Measurements from ENCODE around the gene UGT2B17. TPM values are rescaled to one million over a fixed set of nuclear protein-coding genes. Genes with fewer than 3 reads are reported as not detected.

Gene UGT2B17
- total and polyA plus RNA-seq, 8 donors = 0.11 to 1.1 (median 0.42) TPM

DNA sequence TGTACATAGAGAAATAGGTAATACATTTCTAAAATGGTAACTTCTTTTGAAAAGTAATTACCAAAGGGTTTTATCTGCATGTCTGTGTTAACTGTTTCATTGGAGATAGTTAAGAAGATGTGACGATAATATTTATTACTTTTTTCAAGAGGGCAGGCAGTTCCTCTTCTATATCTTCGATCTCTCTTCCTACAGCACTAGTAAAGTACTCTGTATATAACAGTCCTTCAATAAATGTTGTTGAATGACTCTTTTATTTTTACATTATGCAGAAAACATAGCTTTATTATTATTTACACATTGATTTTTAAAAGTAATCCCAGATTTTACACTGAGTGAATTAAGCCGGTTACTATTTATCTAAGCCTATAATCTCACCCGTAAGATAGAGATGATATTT, 77.1 kb downstream of the UGT2B17 start:
- H3K27ac ChIP-seq = no peak overlapping the region
- peak in 3 of 4 donors; percentile 43 to 56 (median 52) for ATAC-seq
- peak overlapping the region in 1 of 4 donors; percentile 4 for H3K4me3 ChIP-seq
- peaks cover 0 to 11% (median 3%) of the 10 kb centered on the region in 3 donors for H3K4me1 ChIP-seq
- H3K36me3 ChIP-seq = no peaks in the 10 kb centered on the region
- H3K9me3 ChIP-seq = no peaks in the 10 kb centered on the region
- DNase-seq = no peak
- TF ChIP-seq, protein P1, sequence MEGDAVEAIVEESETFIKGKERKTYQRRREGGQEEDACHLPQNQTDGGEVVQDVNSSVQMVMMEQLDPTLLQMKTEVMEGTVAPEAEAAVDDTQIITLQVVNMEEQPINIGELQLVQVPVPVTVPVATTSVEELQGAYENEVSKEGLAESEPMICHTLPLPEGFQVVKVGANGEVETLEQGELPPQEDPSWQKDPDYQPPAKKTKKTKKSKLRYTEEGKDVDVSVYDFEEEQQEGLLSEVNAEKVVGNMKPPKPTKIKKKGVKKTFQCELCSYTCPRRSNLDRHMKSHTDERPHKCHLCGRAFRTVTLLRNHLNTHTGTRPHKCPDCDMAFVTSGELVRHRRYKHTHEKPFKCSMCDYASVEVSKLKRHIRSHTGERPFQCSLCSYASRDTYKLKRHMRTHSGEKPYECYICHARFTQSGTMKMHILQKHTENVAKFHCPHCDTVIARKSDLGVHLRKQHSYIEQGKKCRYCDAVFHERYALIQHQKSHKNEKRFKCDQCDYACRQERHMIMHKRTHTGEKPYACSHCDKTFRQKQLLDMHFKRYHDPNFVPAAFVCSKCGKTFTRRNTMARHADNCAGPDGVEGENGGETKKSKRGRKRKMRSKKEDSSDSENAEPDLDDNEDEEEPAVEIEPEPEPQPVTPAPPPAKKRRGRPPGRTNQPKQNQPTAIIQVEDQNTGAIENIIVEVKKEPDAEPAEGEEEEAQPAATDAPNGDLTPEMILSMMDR (IDR thresholded peaks at IDR 0.05) = no peak
- no peak for FAIRE-seq
- WGBS, 2 donors = 24 to 28% methylated on average over 4 of the region's 4 CpGs
- intact Hi-C loops (cut with DNase I) = loop anchor here in 1 of 3 donors (10.0 kb wide), 1 partner anchor 376 kb away; no protein-coding TSS in a partner anchor
- H3K27me3 ChIP-seq = no peaks in the 10 kb centered on the region

DNA sequence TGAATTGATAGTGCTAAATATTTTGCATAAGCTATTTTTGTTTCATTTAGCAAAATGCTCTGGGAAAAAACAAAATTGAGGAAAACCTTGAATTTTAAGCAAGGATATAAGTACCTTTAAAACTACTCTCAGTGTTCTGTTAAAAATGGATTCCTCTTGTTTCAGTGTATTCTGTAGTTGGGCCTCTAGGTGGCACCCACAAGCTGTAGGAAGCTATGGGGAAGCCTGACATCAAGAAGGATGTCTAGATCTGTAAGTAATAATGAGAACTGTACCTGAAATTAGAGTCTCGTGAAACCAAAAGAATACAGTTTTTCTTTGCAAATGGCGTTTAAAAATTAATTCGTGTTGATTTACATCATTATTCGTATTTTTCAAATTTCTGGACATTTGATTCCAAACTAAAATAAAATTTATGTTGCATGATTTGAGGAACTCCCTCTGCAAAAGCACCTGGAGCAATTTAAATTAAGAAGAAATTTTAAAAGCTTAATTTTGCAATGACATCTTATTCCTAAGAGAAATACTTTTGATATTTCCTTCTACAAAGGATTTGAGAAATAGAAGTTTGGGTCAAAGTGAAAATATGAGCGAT, 77.6 kb downstream of the UGT2B17 start:
- H3K27ac ChIP-seq = no peak overlapping the region
- TF ChIP-seq, protein P1 (IDR thresholded peaks at IDR 0.05) = peak; percentile 58 to 87 (median 79)
- ATAC-seq (peak; percentile 93 to 100 (median 98)), FAIRE-seq (peak; percentile 96), DNase-seq (peak in 4 of 6 donors; percentile 50 to 77 (median 64))
- H3K27me3 ChIP-seq = no peaks in the 10 kb centered on the region
- H3K9me3 ChIP-seq = no peaks in the 10 kb centered on the region
- H3K4me1 ChIP-seq = peaks cover 0 to 11% (median 3%) of the 10 kb centered on the region in 3 donors
- WGBS, 2 donors = 6 to 7% methylated on average over 5 of the region's 5 CpGs
- no peaks in the 10 kb centered on the region for H3K36me3 ChIP-seq
- intact Hi-C loops (cut with DNase I) = loop anchor here in 1 of 3 donors (10.0 kb wide), 1 partner anchor 376 kb away; no protein-coding TSS in a partner anchor
- H3K4me3 ChIP-seq = peak overlapping the region in 1 of 4 donors; percentile 4

DNA sequence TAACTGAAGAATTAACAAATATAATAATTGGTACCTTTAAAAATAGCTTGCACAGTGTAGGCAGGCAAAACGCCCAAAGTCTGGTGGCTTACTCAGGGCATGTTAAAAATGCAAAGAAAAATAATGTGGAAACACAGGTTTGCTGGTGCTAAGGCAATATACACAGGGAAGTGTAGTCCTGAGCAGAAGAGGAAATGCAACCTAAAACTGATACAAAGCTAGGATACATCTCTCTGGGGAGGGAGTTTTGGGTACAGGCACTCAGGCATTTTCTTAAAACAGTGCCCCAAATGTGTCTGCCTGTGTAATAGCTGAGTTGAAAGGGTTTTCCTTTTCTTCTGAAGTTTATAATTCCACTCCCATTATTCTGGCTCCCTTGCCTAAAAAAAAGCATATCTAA, 81.4 kb downstream of the UGT2B17 start:
- H3K27me3 ChIP-seq = no peaks in the 10 kb centered on the region
- ATAC-seq (no peak), DNase-seq (no peak), FAIRE-seq (no peak)
- peaks cover 0 to 11% (median 3%) of the 10 kb centered on the region in 3 donors for H3K4me1 ChIP-seq
- no peak overlapping the region for H3K27ac ChIP-seq
- H3K4me3 ChIP-seq = no peak overlapping the region
- H3K36me3 ChIP-seq = no peaks in the 10 kb centered on the region
- H3K9me3 ChIP-seq = no peaks in the 10 kb centered on the region
- TF ChIP-seq, protein P1 (IDR thresholded peaks at IDR 0.05) = no peak
- intact Hi-C loops (cut with DNase I) = loop anchor here in 1 of 3 donors (10.0 kb wide), 1 partner anchor 380 kb away; no protein-coding TSS in a partner anchor
- 11 to 14% methylated on average over 1 of the region's 1 CpG for WGBS, 2 donors

DNA sequence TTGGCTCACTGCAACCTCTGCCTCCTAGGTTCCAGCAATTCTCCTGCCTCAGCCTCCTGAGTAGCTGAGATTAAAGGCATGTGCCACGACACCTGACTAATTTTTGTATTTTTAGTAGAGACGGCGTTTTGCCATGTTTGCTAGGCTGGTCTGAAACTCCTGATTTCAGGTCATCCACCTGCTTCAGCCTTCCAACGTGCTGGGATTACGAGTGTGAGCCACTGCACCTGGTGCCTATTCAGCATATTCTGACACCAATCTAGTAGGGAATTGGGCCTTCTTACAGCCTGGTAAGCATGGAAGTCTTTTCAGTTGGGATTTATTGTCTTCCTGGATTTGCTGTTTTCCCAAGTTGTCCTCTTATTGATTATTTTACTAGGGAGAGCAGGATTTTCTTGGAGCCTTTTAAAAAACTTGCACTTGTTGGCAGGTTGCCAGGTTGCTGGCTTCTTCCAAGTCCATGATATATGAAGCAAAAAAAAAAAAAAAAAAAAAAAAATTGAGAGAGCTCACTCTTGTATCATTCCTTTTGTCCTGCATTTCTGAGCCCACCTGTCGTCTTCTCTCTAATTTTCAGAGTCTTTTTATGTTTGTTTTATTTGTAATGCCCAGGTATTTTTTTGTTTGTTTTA, 85.2 kb downstream of the UGT2B17 start:
- Histone ChIP-seq H3K4me1 (no peaks in the 10 kb centered on the region), H3K27me3 (no peaks in the 10 kb centered on the region), H3K4me3 (no peak overlapping the region), H3K36me3 (no peaks in the 10 kb centered on the region), H3K9me3 (no peaks in the 10 kb centered on the region), H3K27ac (no peak overlapping the region)
- peak in 1 of 4 donors; percentile 28 for ATAC-seq
- intact Hi-C loops (cut with DNase I) = loop anchor here in 1 of 3 donors (10.0 kb wide), 1 partner anchor 384 kb away; no protein-coding TSS in a partner anchor
- WGBS, 2 donors = 88 to 91% methylated on average over 6 of the region's 6 CpGs
- DNase-seq = no peak
- no peak for FAIRE-seq
- TF ChIP-seq, protein P1 (IDR thresholded peaks at IDR 0.05) = no peak
